Measurements from ENCODE around the gene ABCA13.

DNA sequence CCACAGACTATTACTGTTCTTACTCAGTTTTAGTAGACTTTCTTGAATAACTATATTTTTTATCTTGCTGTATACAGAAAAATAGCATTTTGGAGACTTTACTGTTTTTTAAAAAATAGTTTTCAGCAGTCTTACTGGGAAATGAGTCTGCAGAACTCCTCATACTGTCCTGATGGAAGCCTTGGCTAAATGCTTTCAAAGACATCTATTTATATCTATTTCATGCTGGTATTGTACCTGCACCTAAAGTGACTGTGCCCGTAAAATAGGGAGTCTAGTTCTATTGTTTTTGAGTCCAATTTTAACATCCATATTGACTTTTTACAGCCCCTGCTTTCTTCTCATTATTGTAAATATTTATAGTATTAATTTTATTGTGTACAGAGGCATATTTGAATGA is 464.5 kb downstream of the ABCA13 start:
- TF ChIP-seq POLR2A (IDR thresholded peaks at IDR 0.05): no peak
- TF ChIP-seq, protein P1, sequence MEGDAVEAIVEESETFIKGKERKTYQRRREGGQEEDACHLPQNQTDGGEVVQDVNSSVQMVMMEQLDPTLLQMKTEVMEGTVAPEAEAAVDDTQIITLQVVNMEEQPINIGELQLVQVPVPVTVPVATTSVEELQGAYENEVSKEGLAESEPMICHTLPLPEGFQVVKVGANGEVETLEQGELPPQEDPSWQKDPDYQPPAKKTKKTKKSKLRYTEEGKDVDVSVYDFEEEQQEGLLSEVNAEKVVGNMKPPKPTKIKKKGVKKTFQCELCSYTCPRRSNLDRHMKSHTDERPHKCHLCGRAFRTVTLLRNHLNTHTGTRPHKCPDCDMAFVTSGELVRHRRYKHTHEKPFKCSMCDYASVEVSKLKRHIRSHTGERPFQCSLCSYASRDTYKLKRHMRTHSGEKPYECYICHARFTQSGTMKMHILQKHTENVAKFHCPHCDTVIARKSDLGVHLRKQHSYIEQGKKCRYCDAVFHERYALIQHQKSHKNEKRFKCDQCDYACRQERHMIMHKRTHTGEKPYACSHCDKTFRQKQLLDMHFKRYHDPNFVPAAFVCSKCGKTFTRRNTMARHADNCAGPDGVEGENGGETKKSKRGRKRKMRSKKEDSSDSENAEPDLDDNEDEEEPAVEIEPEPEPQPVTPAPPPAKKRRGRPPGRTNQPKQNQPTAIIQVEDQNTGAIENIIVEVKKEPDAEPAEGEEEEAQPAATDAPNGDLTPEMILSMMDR (IDR thresholded peaks at IDR 0.05): no peak
